PFSK-1 (cell line): ENCODE measurements around the gene APBA2.

Source experiments
- FOXP2 ChIP-seq: optimal IDR thresholded peaks from 2 replicates; pipeline ENCODE3; 2011; ENCODE audit warnings: borderline replicate concordance, control low read depth, inconsistent platforms; ENCODE audit not compliant: insufficient read depth; ENCODE audit errors: extremely low read length, extremely low read depth
- POLR2AphosphoS5 ChIP-seq: IDR thresholded peaks from 2 replicates; pipeline ENCODE4 v1.6.1; 2012; ENCODE audit warnings: low read depth, mild to moderate bottlenecking, control low read depth, low read length, moderate library complexity
- REST ChIP-seq, 2 experiments: IDR thresholded peaks; 2 replicates each; pipeline versions ENCODE4 v1.6.1 to v1.8.0; 2011 to 2012; ENCODE audit warnings: low read depth in 2 of 2, low read length in 2 of 2, control low read depth in 1 of 2, inconsistent platforms in 1 of 2, mild to moderate bottlenecking in 1 of 2, moderate library complexity in 1 of 2; ENCODE audit not compliant: insufficient read depth in 1 of 2
- SIN3A ChIP-seq: IDR thresholded peaks from 2 replicates; pipeline ENCODE4 v1.6.1; 2012; ENCODE audit warnings: mild to moderate bottlenecking, low read length, moderate library complexity, borderline replicate concordance; ENCODE audit not compliant: insufficient read depth
- TAF1 ChIP-seq: IDR thresholded peaks from 2 replicates; pipeline ENCODE4 v1.6.1; 2012; ENCODE audit warnings: low read length, control low read depth, borderline replicate concordance; ENCODE audit not compliant: insufficient read depth

GRCh38 chr15:29140475-29141307 lies 254.9 kb downstream of the APBA2 start:
- no peak for TF ChIP-seq POLR2AphosphoS5
- no peak for TF ChIP-seq REST (IDR thresholded peaks at IDR 0.05; ENCODE audit: insufficient read depth in 1 of 2, low read depth in 2 of 2, low read length in 2 of 2)
- TF ChIP-seq SIN3A = no peak
- TF ChIP-seq TAF1 = no peak
- no peak for TF ChIP-seq FOXP2
